H9 (cell line): Measurements from ENCODE around the gene NSMF. TPM values are rescaled to one million over a fixed set of nuclear protein-coding genes. Genes with fewer than 3 reads are reported as not detected.
A peak's percentile ranks its signal among the peaks of the same experiment; 100 is the strongest.

Experiments
- DNase-seq: peaks from one replicate; pipeline ENCODE4 v3.0.0-alpha.2; 2017
- H2AFZ ChIP-seq: one replicate; pipeline ENCODE4 v1.6.1; 2013; ENCODE audit warnings: mild to moderate bottlenecking, low read length, control low read depth, moderate library complexity
- H2AK5ac ChIP-seq: 2 replicates; pipeline ENCODE4 v1.6.1; 2013; ENCODE audit warnings: low read length, control low read depth, mixed read lengths; ENCODE audit not compliant: insufficient read length
- H2BK120ac ChIP-seq: one replicate; pipeline ENCODE4 v1.6.1; 2013; ENCODE audit warnings: low read depth, mild to moderate bottlenecking, low read length, control low read depth, inconsistent platforms; ENCODE audit not compliant: poor library complexity, severe bottlenecking
- H2BK12ac ChIP-seq: 2 replicates; pipeline ENCODE4 v1.6.1; 2013; ENCODE audit warnings: low read length, control low read depth, mixed read lengths, low read depth; ENCODE audit not compliant: insufficient read length
- H2BK15ac ChIP-seq: 2 replicates; pipeline ENCODE4 v1.6.1; 2013; ENCODE audit warnings: low read depth, low read length, control low read depth
- H2BK20ac ChIP-seq: one replicate; pipeline ENCODE4 v1.6.1; 2013; ENCODE audit warnings: low read depth, mild to moderate bottlenecking, low read length, control low read depth, inconsistent platforms; ENCODE audit not compliant: poor library complexity, severe bottlenecking
- H2BK5ac ChIP-seq: 2 replicates; pipeline ENCODE4 v1.6.1; 2013; ENCODE audit warnings: low read length, control low read depth, mixed read lengths; ENCODE audit not compliant: insufficient read length
- H3K14ac ChIP-seq: 2 replicates; pipeline ENCODE4 v1.6.1; 2013; ENCODE audit warnings: low read length, control low read depth; ENCODE audit not compliant: insufficient read depth
- H3K18ac ChIP-seq: 2 replicates; pipeline ENCODE4 v1.6.1; 2013; ENCODE audit warnings: low read depth, mild to moderate bottlenecking, mixed read lengths, low read length, control low read depth; ENCODE audit not compliant: insufficient read length
- H3K23ac ChIP-seq: 2 replicates; pipeline ENCODE4 v1.6.1; 2013; ENCODE audit warnings: low read length, control low read depth, mixed read lengths, low read depth; ENCODE audit not compliant: insufficient read length
- H3K23me2 ChIP-seq: 2 replicates; pipeline ENCODE4 v1.6.1; 2013; ENCODE audit warnings: low read depth, mild to moderate bottlenecking, mixed read lengths, low read length, control low read depth; ENCODE audit not compliant: insufficient read length, poor library complexity, severe bottlenecking
- H3K27ac ChIP-seq: 2 replicates; pipeline ENCODE4 v1.5.1; 2013; ENCODE audit warnings: low read length, control low read depth, mixed read lengths, low read depth; ENCODE audit not compliant: insufficient read length
- H3K27me3 ChIP-seq: 2 replicates; pipeline ENCODE4 v1.6.1; 2013; ENCODE audit warnings: low read length, control low read depth, inconsistent platforms; ENCODE audit not compliant: insufficient read depth
- H3K4ac ChIP-seq: 2 replicates; pipeline ENCODE4 v1.6.1; 2013; ENCODE audit warnings: low read depth, mild to moderate bottlenecking, control low read depth, inconsistent platforms, low read length, moderate library complexity
- H3K4me1 ChIP-seq: 2 replicates; pipeline ENCODE4 v1.6.1; 2013; ENCODE audit warnings: low read length, control low read depth, inconsistent platforms; ENCODE audit not compliant: insufficient read depth
- H3K4me2 ChIP-seq: 2 replicates; pipeline ENCODE4 v1.6.1; 2013; ENCODE audit warnings: low read length, control low read depth, mixed read lengths; ENCODE audit not compliant: insufficient read length, insufficient read depth
- H3K56ac ChIP-seq: 2 replicates; pipeline ENCODE4 v1.6.1; 2013; ENCODE audit warnings: low read depth, mild to moderate bottlenecking, mixed read lengths, low read length, control low read depth; ENCODE audit not compliant: insufficient read length
- H3K79me1 ChIP-seq: 2 replicates; pipeline ENCODE4 v1.6.1; 2013; ENCODE audit warnings: low read depth, mild to moderate bottlenecking, moderate library complexity, low read length, control low read depth, inconsistent platforms; ENCODE audit not compliant: insufficient read depth, poor library complexity, severe bottlenecking
- H3K79me2 ChIP-seq: 2 replicates; pipeline ENCODE4 v1.6.1; 2013; ENCODE audit warnings: low read length, control low read depth, inconsistent platforms; ENCODE audit not compliant: insufficient read depth
- H3K9ac ChIP-seq: 2 replicates; pipeline ENCODE4 v1.6.1; 2013; ENCODE audit warnings: low read length, control low read depth, mixed read lengths; ENCODE audit not compliant: insufficient read length; ENCODE audit errors: extremely low read depth
- H3K9me3 ChIP-seq: one replicate; pipeline ENCODE4 v1.6.1; 2013; ENCODE audit warnings: low read depth, low read length, inconsistent platforms; ENCODE audit not compliant: control insufficient read depth
- H3T11ph ChIP-seq: one replicate; pipeline ENCODE4 v1.6.1; 2013; ENCODE audit warnings: mild to moderate bottlenecking, low read length, control low read depth, inconsistent platforms
- H4K20me1 ChIP-seq: one replicate; pipeline ENCODE4 v1.6.1; 2013; ENCODE audit not compliant: control insufficient read depth, insufficient read length, insufficient read depth
- H4K5ac ChIP-seq: 2 replicates; pipeline ENCODE4 v1.6.1; 2013; ENCODE audit warnings: low read depth, mild to moderate bottlenecking, mixed read lengths, low read length, control low read depth; ENCODE audit not compliant: insufficient read length
- H4K8ac ChIP-seq: replicated peaks from 2 replicates; pipeline ENCODE4 v1.6.1; 2013; ENCODE audit warnings: low read length, control low read depth, mixed read lengths, low read depth; ENCODE audit not compliant: insufficient read length
- H4K91ac ChIP-seq: 2 replicates; pipeline ENCODE4 v1.6.1; 2013; ENCODE audit warnings: low read depth, mild to moderate bottlenecking, moderate library complexity, mixed read lengths, low read length, control low read depth; ENCODE audit not compliant: insufficient read length
- H3K27ac Mint-ChIP-seq, 3 experiments: 2 replicates in 2 of 3; 3 replicates in 1 of 3; pipeline ENCODE4 v1.8.0; 2020 to 2021; ENCODE audit warnings: mixed read lengths in 3 of 3, mild to moderate bottlenecking in 1 of 3, moderate library complexity in 1 of 3
- H3K27me3 Mint-ChIP-seq: 2 replicates; pipeline ENCODE4 v1.8.0; 2021; ENCODE audit warnings: low read depth, mild to moderate bottlenecking, moderate library complexity, mixed read lengths
- H3K36me3 Mint-ChIP-seq, 3 experiments: 2 replicates in 2 of 3; 3 replicates in 1 of 3; pipeline ENCODE4 v1.8.0; 2020 to 2021; ENCODE audit warnings: low read depth in 3 of 3, mixed read lengths in 3 of 3; ENCODE audit not compliant: insufficient read depth in 1 of 3
- H3K4me1 Mint-ChIP-seq, 2 experiments: 2 replicates each; pipeline ENCODE4 v1.8.0; 2020; ENCODE audit warnings: mixed read lengths in 2 of 2
- H3K4me3 Mint-ChIP-seq, 2 experiments: 2 replicates in 1 of 2; 3 replicates in 1 of 2; pipeline ENCODE4 v1.8.0; 2020 to 2021; ENCODE audit warnings: mild to moderate bottlenecking in 2 of 2, mixed read lengths in 2 of 2, moderate library complexity in 1 of 2
- H3K9me3 Mint-ChIP-seq, 2 experiments: 2 replicates in 1 of 2; 3 replicates in 1 of 2; pipeline ENCODE4 v1.8.0; 2020; ENCODE audit warnings: mild to moderate bottlenecking in 2 of 2, mixed read lengths in 2 of 2, moderate library complexity in 1 of 2
- WGBS: extraction: QIAGEN DNeasy Blood & Tissue Kit; methylation state at CpG from one replicate; pipeline ENCODE4 v1.1.7; 2013; ENCODE audit warnings: missing lambda C conversion rate, low lambda C conversion rate, mixed read lengths; ENCODE audit not compliant: insufficient read length; ENCODE audit errors: extremely low coverage; 5-methylcytosine and 5-hydroxymethylcytosine counted together
- total RNA-seq: library from RNA; stranded (reverse); gene quantifications from 2 replicates; pipeline ENCODE4 v1.2.1, GENCODE V29; 2021
- TF ChIP-seq, protein P1 (sequence below): fragments of 200-600 bp; sonication (generic); conservative IDR thresholded peaks from 3 replicates; pipeline ENCODE4 v1.8.0; 2021; ENCODE audit warnings: antibody characterized with exemption, mild to moderate bottlenecking

NSMF gene
- total RNA-seq, 1 experiment from 2014 or later = 46.3 TPM

DNA sequence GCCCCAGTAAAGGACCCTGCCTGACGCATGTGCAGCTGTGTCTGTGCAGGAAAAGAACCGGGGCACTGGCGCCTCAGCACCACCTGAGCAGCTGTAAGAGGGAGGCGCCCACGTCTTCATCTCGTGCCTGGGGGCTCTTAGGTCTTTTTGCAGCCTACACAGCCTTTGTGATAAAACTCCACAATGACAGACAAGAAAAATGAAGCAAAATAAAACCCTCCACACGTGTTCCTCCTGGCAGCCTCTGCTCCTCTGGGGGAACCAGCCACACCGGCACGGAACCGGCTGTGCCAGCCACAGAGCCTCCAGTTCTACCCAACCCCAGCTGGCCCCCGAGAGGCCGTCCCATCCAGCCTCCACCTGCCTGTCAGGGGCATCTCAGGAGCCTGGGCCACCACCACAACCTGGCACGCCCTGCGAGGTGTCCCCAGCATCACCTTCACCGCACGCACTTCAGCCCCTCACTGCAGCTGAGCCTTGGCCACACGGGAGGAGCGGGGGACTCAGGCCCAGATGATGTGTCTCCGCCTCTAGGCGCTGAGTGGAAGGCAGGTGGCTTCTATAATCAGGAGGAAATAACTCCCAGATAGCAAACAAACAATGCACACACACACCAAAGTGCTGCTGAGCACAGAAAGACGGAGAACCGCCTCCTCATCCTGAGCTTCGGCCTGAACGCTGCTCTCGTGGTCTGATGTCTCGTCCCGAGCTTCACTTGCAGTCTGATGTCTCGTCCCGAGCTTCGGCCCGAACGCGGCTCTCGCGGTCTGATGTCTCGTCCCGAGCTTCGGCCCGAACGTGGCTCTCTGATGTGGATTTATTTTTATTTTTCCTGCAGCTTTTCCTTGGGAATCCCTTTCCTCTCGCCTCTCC lies 28.6 kb upstream of the NSMF start:
- Histone ChIP-seq H3K4ac (no peak overlapping the region), H4K5ac (no peak overlapping the region), H4K8ac (no peak overlapping the region), H3K18ac (no peak overlapping the region), H2BK12ac (no peak overlapping the region), H3K79me1 (no peaks in the 10 kb centered on the region), H2BK15ac (no peak overlapping the region), H4K91ac (no peak overlapping the region), H2BK5ac (no peak overlapping the region), H2AK5ac (no peak overlapping the region), H3K27ac (no peak overlapping the region), H3K79me2 (no peaks in the 10 kb centered on the region), H3K4me1 (no peaks in the 10 kb centered on the region), H3K23ac (no peak overlapping the region), H3K14ac (no peak overlapping the region; the same call in 1 of the 2 replicates), H3K23me2 (no peaks in the 10 kb centered on the region), H2AFZ (no peak overlapping the region), H3K56ac (no peak overlapping the region), H3T11ph (no peak overlapping the region), H3K27me3 (no peaks in the 10 kb centered on the region), H3K4me2 (no peak overlapping the region), H3K9ac (no peak overlapping the region), H2BK20ac (no peak overlapping the region), H4K20me1 (no peaks in the 10 kb centered on the region), H2BK120ac (no peak overlapping the region), H3K9me3 (no peaks in the 10 kb centered on the region)
- WGBS = no CpG with 5 or more reads among the region's 41 CpGs
- Mint-ChIP-seq H3K27me3 (peaks cover 1% of the 10 kb centered on the region), H3K36me3 (no peaks in the 10 kb centered on the region), H3K4me1 (no peaks in the 10 kb centered on the region), H3K27ac (peak overlapping the region in 2 of 3 experiments; percentile 40 to 53; a peak in 1 of 7 replicates), H3K9me3 (peaks cover 2 to 7% of the 10 kb centered on the region in 2 experiments; a peak in 1 of 5 replicates), H3K4me3 (no peak overlapping the region)
- DNase-seq = peak; percentile 19
- TF ChIP-seq, protein P1, sequence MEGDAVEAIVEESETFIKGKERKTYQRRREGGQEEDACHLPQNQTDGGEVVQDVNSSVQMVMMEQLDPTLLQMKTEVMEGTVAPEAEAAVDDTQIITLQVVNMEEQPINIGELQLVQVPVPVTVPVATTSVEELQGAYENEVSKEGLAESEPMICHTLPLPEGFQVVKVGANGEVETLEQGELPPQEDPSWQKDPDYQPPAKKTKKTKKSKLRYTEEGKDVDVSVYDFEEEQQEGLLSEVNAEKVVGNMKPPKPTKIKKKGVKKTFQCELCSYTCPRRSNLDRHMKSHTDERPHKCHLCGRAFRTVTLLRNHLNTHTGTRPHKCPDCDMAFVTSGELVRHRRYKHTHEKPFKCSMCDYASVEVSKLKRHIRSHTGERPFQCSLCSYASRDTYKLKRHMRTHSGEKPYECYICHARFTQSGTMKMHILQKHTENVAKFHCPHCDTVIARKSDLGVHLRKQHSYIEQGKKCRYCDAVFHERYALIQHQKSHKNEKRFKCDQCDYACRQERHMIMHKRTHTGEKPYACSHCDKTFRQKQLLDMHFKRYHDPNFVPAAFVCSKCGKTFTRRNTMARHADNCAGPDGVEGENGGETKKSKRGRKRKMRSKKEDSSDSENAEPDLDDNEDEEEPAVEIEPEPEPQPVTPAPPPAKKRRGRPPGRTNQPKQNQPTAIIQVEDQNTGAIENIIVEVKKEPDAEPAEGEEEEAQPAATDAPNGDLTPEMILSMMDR = no peak
